Measurements from ENCODE around the gene ATXN10.

The ATXN10 gene

DNA sequence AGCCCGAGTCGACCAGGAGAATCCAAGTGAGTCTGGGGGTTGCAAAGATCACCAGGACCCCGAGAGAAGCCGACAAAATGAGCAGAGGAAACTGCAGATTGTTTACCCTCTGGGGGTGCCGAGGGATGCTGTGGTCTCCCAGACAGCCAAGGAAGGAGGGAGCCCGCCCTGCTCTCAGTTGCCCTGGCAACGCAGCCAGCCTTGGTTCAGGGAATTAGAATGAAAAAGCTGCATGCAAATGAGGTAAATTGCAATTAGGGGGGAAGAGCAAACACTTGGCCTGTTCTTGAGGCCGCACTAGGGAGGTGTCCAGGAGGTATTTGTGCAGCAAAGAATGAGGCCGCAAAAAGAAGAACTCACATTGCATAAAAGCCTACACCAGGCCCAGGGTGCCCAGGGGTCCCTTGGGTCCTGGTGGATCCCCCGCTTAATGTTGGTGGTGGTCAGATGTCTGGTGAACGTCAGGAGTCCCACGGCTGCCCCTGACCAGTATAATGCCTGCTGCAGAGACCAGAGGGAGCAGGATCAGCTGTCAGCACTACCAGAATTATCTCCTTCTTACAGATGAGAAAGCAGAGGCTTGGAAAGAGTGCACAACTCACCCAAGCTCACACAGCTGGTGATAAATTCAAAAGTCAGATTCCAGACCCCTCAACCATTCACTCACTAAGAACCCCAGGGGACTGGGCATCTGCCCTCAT, 40.3 kb upstream of the ATXN10 start:
- H3K4me1 ChIP-seq: peaks cover 43% of the 10 kb centered on the region
- H3K27ac ChIP-seq: no peak overlapping the region
- H3K36me3 ChIP-seq: no peaks in the 10 kb centered on the region
- H3K9ac ChIP-seq: no peak overlapping the region
- H3K4me3 ChIP-seq: no peak overlapping the region
- H3K27me3 ChIP-seq: no peaks in the 10 kb centered on the region; the same call in 1 of the 2 replicates
- peak overlapping the region; percentile 68 for H3K4me2 ChIP-seq
- H3K9me3 ChIP-seq: no peaks in the 10 kb centered on the region
- TF ChIP-seq Cebpa-rat (IDR thresholded peaks at IDR 0.05): no peak
- H4K20me1 ChIP-seq: no peaks in the 10 kb centered on the region

DNA sequence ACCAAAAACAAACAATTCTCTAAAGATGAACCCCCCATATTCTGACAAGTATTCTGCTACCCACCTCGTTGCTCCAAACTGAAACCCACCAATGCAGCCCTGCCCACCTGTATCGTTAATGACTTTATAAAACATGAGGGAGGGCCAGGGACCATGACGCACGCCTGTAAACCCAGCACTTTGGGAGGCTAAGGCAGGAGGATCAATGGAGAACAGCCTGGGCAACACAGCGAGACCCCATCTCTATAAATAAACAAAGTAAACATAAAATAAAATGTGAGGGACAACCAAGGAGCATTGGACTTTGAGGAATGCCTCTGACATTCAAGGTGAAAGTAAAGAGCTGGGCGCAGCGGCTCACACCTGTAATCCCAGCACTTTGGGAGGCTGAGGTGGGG, 39.8 kb upstream of the ATXN10 start:
- H3K36me3 ChIP-seq: no peaks in the 10 kb centered on the region
- H3K9ac ChIP-seq: no peak overlapping the region
- TF ChIP-seq Cebpa-rat (IDR thresholded peaks at IDR 0.05): no peak
- no peaks in the 10 kb centered on the region; the same call in 1 of the 2 replicates for H3K27me3 ChIP-seq
- peaks cover 43% of the 10 kb centered on the region for H3K4me1 ChIP-seq
- no peaks in the 10 kb centered on the region for H4K20me1 ChIP-seq
- no peaks in the 10 kb centered on the region for H3K9me3 ChIP-seq
- H3K4me2 ChIP-seq: no peak overlapping the region
- H3K4me3 ChIP-seq: no peak overlapping the region
- no peak overlapping the region for H3K27ac ChIP-seq

DNA sequence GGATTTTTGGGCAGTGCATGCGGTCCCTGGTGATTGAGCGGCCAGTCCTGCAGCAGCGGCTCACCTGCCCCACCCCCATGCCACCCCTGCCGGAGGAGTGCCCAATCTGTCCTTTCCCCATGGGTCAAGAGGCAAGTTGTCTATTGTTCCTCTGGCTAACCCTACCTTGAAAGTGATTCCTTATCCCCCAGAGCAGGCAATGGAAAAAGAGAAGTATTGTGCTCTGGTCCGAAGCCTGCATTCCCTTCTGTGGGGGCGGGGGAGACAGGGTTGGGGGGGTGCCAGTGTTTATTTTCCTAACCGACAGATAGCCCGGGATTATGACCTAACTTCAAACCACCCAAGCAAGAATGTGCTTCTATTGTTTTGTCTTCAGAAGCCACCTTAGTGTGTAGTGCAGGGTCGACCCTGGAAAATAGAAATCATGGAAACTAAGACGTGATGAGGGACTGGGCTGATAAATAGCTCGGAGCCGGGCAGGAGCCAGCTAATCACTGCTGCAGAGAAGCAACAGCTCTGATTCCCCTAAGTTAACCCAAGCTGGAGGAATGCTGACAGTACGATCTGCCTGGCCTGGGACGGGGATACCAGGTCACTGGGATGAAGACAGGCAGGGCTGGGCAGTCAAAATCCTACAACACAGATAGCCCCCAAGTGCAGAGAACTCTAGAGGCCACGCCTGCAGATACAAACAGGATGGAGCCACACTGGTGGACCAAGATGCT, 38.7 kb upstream of the ATXN10 start:
- H3K4me3 ChIP-seq: no peak overlapping the region
- no peaks in the 10 kb centered on the region; the same call in 1 of the 2 replicates for H3K27me3 ChIP-seq
- H3K4me2 ChIP-seq: no peak overlapping the region
- no peaks in the 10 kb centered on the region for H4K20me1 ChIP-seq
- H3K27ac ChIP-seq: no peak overlapping the region
- H3K9ac ChIP-seq: no peak overlapping the region
- no peaks in the 10 kb centered on the region for H3K9me3 ChIP-seq
- peaks cover 39% of the 10 kb centered on the region for H3K4me1 ChIP-seq
- no peaks in the 10 kb centered on the region for H3K36me3 ChIP-seq
- no peak for TF ChIP-seq Cebpa-rat (IDR thresholded peaks at IDR 0.05)

DNA sequence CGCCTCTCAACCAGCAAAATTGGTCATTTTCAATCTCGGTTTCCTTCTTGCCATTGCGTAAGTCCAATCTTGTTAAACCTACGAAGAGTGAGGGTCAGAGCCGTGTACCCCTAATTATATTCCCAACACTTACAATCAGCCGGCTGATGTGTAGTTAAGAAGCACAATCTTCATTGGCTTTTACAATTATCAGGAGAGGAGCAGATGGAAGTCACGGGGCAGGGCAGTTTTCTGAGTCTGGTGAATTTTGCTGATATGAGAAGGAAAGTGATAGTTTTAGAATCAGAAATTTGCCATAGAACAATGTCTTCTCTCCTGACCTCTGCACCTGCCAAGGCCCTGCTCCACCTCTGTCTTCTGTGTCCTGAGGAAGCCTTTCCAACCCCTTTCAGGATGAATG, 35.0 kb upstream of the ATXN10 start:
- Histone ChIP-seq H4K20me1 (no peaks in the 10 kb centered on the region), H3K9me3 (no peaks in the 10 kb centered on the region), H3K36me3 (no peaks in the 10 kb centered on the region), H3K4me3 (no peak overlapping the region), H3K27ac (no peak overlapping the region), H3K9ac (no peak overlapping the region), H3K4me2 (no peak overlapping the region), H3K27me3 (no peaks in the 10 kb centered on the region; the same call in 1 of the 2 replicates), H3K4me1 (peaks cover 33% of the 10 kb centered on the region)
- no peak for TF ChIP-seq Cebpa-rat (IDR thresholded peaks at IDR 0.05)

DNA sequence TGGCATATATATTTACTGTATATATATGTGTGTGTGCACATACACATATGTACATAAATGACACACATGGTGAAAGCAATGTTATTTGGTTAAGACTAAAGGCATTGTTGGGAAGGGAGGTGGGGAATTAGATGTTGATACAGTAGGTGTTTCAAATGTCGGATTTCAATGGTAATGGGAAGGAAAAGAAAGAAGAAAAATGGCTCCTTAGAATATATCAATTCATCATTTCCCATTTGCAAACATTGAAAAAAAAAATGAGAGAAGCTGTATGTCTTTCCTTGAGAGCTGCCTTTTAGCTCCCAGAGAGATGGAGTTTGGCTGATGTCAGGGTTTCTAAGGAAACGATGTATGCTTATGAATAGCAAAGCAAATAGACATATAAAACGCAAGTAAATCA, 33.4 kb upstream of the ATXN10 start:
- Histone ChIP-seq H4K20me1 (no peaks in the 10 kb centered on the region), H3K4me3 (no peak overlapping the region), H3K36me3 (no peaks in the 10 kb centered on the region), H3K27ac (no peak overlapping the region), H3K9me3 (no peaks in the 10 kb centered on the region), H3K27me3 (no peaks in the 10 kb centered on the region), H3K4me2 (no peak overlapping the region), H3K9ac (no peak overlapping the region), H3K4me1 (peaks cover 37% of the 10 kb centered on the region)
- no peak for TF ChIP-seq Cebpa-rat (IDR thresholded peaks at IDR 0.05)

DNA sequence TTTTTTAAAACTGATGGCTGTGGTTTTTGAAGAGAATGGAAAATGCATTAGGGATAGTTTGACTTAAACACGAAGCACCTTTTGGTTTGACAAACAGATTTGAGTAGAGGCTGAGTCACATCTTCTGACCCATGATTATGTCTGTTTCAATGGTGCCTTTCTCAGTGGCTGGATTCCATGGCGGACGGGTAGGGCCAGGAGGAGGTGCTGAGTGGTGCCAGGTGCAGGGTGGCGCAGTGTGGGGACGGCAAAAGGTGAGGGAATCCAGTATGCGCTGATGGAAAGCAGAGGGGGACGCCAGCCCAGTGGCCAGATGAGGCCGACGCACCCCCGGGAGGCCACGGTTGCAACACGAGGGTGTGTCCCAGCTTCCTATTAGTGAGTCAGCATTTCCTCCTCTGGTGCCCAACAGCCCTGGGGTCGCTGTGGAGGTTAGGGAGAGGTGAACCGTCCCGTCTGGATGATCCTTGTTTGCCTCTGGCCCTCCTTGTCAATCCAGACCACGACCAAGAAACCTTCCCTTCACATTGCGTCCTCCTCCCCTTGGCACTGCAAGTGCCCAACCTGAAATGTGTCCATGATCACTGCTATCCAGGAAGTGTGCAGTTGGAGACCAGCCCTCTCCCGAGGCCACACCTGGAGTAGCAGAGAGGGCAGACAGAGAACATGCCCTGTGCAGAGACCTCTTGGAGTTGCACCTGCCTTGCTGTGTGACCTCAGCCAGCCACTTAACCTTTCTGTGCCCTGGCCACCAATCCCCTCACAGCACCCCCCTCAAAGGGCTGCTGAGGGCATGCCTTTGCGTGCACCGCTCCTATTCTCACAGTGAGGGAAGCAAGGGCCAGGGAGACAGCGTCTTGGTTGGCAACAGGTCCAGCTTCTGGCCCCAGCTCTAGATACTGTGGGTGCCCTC, 32.5 kb upstream of the ATXN10 start:
- peaks cover 37% of the 10 kb centered on the region for H3K4me1 ChIP-seq
- H3K4me2 ChIP-seq: peak overlapping the region; percentile 72
- no peaks in the 10 kb centered on the region for H4K20me1 ChIP-seq
- H3K36me3 ChIP-seq: no peaks in the 10 kb centered on the region
- peak overlapping the region; percentile 47; the same call in 1 of the 2 replicates for H3K27ac ChIP-seq
- TF ChIP-seq Cebpa-rat (IDR thresholded peaks at IDR 0.05): no peak
- H3K4me3 ChIP-seq: no peak overlapping the region
- no peaks in the 10 kb centered on the region for H3K27me3 ChIP-seq
- no peak overlapping the region for H3K9ac ChIP-seq
- H3K9me3 ChIP-seq: no peaks in the 10 kb centered on the region

DNA sequence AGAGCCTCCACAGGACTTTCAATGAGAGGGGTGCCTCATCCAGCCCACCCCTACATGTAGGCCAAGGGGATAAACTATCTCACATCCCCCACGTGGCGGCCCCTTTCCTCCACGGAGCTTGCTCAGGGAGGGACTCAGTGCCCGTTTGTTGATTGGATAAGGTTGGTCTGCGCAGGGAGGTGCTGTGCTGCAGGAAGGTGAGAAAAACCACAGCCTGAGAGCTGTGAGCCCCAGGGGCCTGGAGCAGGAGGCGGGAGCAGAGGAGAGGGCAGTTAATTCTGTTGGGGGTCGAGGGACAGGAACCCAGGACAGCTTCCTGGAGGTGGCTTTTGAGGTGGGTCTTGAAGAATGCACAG, 31.9 kb upstream of the ATXN10 start:
- peaks cover 43% of the 10 kb centered on the region for H3K4me1 ChIP-seq
- no peaks in the 10 kb centered on the region for H4K20me1 ChIP-seq
- TF ChIP-seq Cebpa-rat (IDR thresholded peaks at IDR 0.05): no peak
- no peaks in the 10 kb centered on the region for H3K9me3 ChIP-seq
- peak overlapping the region; percentile 72 for H3K4me2 ChIP-seq
- H3K36me3 ChIP-seq: no peaks in the 10 kb centered on the region
- no peaks in the 10 kb centered on the region for H3K27me3 ChIP-seq
- 0 out of 2 replicates have a peak overlapping the region, but pooled peaks have one; percentile 12 for H3K4me3 ChIP-seq
- peak overlapping the region; percentile 47; the same call in 1 of the 2 replicates for H3K27ac ChIP-seq
- 0 out of 2 replicates have a peak overlapping the region, but pooled peaks have one; percentile 12 for H3K9ac ChIP-seq

DNA sequence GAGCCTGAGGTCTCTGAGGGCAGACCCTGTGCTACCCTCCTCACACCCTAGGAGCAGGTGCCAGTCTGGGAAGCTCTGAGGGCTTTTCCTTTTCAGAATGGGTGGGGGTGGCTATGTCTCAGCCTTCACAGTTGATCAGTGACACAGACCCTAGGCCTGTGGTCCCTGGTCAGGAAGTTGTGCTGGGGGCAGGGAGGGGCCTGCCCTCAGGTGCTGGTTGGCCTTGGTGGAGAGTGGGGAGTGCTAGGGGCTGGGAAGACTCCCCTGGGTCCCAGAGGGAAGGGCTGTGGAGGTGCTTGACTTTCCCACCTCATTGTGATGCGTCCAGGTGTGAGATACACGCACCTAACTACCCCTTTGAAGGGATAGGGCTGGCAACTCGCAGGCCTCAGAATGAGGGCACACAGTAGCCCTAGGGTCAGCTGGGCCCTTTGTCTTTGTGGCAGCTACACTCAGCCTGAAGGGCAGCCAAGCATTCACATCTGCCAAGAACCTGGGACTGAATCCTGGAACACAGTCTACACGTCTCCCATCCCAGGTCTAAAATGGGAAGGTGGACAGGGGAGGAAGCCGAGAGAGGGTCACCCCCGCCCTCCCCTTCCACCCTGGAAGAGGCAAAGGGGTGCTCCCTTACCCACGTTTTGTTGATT, 31.2 kb upstream of the ATXN10 start:
- 0 out of 2 replicates have a peak overlapping the region, but pooled peaks have one; percentile 12 for H3K9ac ChIP-seq
- 0 out of 2 replicates have a peak overlapping the region, but pooled peaks have one; percentile 12 for H3K4me3 ChIP-seq
- no peaks in the 10 kb centered on the region for H3K9me3 ChIP-seq
- peak overlapping the region; percentile 47; the same call in 1 of the 2 replicates for H3K27ac ChIP-seq
- H3K36me3 ChIP-seq: no peaks in the 10 kb centered on the region
- H3K27me3 ChIP-seq: no peaks in the 10 kb centered on the region
- H3K4me1 ChIP-seq: peaks cover 50% of the 10 kb centered on the region
- TF ChIP-seq Cebpa-rat (IDR thresholded peaks at IDR 0.05): no peak
- peak overlapping the region; percentile 72 for H3K4me2 ChIP-seq
- no peaks in the 10 kb centered on the region for H4K20me1 ChIP-seq

DNA sequence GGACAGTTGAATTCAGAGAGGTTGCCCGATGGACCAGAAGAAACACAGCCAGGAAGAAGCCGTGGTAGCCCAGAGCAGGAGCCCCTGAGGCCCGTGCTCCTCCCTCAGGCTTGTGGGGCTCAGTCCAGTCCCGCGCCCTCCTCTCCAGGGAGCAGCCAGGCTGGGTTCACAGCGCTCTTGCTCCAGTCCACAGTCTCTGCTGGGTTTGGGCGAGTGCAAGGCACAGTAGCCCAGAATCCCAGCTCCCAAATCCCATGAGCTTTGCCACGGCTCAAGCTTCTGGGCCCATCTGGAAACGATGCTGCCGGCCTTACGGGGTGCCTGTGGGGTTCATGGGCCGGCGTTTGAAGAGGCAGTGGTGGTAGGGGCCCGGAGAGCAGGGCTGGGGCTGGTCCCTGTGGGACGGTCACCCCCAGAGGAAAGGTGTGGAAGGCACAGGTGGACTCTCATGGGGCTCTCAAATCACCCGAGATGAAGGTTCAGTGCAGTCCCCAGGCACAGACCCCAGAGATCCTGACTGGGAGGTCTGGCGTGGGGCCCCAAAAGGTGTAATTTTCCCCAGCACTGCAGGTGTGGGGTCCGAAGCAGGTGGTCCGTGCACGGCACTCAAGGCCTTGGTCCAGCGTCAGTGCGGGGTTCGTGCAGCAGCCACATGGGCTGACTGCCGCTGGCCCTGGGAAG, 30.6 kb upstream of the ATXN10 start:
- no peak overlapping the region for H3K9ac ChIP-seq
- no peaks in the 10 kb centered on the region for H3K36me3 ChIP-seq
- TF ChIP-seq Cebpa-rat (IDR thresholded peaks at IDR 0.05): no peak
- H3K4me3 ChIP-seq: no peak overlapping the region
- H3K9me3 ChIP-seq: no peaks in the 10 kb centered on the region
- no peaks in the 10 kb centered on the region for H4K20me1 ChIP-seq
- H3K27ac ChIP-seq: no peak overlapping the region
- H3K4me1 ChIP-seq: peaks cover 56% of the 10 kb centered on the region
- no peaks in the 10 kb centered on the region for H3K27me3 ChIP-seq
- H3K4me2 ChIP-seq: peak overlapping the region; percentile 72

Measured in BLaER1 (cell line).